Stimulated activated CD4-positive, alpha-beta T cell treated with anti-CD3 and anti-CD28 coated beads, Interleukin-2, amount 100 ng/mL, for 24 hours (primary cell): ENCODE results near the gene VAMP2.
A peak's percentile ranks its signal among the peaks of the same experiment; 100 is the strongest.

ENCODE experiments used
- DNase-seq, 2 donors: peaks; one replicate each; pipeline ENCODE4 v3.0.0-alpha.2; 2020

VAMP2 gene, protein sequence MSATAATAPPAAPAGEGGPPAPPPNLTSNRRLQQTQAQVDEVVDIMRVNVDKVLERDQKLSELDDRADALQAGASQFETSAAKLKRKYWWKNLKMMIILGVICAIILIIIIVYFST

DNA sequence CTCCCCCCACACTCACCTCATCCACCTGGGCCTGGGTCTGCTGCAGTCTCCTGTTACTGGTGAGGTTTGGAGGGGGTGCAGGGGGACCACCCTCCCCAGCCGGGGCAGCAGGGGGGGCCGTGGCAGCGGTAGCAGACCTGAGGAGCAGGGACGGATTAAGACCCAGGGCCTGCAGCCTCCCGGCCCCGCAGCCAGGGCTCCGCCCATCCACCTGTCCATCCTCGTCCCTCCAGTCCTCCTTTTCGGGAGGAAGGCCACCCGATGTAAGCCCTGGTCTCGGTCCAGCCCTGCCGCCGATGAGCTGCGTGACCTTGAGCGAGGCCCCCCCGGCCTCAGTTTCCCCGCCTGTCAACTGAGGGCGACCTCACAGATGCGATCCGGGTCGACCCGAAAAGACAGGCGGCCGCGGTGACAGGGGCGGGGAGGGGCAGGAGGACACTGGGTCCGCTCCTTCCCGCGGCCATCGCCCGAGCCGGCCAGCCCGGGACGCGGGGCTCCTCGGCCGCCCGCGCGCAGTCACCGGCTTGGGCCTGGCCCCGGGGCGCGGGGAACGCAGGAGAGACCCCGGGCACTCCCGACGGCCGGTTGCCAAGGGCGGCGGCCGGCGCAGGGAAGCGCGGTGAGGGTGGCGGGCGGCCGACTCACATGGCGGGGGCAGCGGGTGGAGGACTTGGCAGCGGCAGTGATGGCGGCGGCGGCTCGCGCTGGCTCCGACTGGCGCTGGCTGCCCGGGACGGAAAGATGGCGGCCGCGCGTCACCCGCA lies at the start of gene VAMP2:
TSS of gene VAMP2 (minus strand) at position 716 of the 764 bp plus-strand sequence. CDS start at position 647, 69 bp downstream.
- DNase-seq: peak; percentile 83 to 85

DNA sequence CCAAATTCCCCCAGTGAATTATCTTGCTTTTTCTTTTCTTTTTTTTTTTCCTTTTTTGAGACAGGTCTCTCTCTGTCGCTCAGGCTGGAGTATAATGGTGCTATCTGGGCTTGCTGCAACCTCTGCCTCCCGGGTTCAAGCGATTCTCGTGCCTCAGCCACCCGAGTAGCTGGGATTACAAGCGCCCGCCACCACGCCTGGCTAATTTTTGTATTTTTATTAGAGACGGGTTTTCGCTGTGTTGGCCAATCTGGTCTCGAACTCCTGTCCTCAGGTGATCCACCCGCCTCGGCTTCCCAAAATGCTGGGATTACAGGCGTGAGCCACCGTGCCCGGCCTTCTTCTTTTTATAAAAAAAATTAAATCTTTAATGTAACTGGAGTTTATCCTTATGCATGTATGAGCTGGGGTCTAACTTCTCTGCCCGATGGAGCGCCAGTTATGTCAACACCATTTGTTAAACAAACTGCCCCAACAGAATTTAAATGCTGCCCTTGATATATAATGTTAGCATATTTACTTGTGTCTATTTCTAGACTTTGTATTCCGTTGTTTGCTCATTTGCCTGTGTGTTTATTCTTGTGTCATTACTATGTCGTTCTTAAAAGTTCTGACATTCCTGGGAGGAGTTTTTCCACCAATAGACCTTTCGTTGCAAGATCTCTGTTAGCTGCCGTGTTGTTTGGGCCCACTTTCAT lies 48.2 kb upstream of the VAMP2 start:
- peak in 1 of 2 donors; percentile 52 for DNase-seq

DNA sequence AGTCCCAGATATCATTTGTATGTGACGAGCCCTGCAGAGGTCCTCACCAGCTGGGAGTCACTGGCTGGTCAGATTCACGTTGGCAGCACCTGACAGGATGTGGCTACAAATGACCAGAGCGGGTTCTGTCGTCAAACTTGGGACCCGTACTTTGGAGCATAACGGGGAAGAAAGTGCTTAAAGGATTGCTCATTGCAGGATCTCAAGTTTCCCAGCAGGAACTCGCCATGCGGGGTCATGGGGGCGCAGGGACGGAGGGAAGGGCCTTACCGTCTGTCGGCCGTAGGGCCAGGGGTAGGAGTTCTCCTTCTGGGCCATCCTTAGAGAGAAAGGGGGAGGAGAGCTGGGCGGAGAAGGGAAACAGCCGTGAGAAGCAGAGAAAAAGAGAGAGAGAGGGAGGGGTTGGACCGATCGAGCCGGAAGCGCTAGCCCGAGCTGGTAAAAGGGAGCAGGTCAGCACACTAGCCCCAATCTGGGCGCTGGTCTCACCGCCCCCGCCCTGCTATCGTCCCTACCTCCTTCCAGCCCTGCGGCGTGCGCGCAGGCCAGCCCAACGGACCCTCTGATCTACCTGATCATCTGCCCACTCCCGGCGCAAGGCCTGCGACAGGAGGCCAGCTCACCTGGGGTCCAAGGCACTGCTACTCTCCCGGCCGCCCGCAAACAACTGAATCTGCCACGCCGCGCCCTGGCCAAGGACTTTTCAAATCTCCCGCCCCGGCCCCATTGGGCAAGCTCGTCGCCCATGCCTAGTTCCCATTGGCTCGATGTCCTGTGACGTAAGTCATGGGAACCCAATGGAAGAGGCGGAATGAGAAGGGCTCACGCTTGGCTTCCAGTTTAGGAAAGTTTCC lies 47.4 kb upstream of the VAMP2 start, which contains the start of gene AURKB:
TSS of gene AURKB (minus strand) at position 669 of the 854 bp plus-strand sequence. CDS start at position 318, 351 bp downstream.
- peak; percentile 93 to 94 for DNase-seq

DNA sequence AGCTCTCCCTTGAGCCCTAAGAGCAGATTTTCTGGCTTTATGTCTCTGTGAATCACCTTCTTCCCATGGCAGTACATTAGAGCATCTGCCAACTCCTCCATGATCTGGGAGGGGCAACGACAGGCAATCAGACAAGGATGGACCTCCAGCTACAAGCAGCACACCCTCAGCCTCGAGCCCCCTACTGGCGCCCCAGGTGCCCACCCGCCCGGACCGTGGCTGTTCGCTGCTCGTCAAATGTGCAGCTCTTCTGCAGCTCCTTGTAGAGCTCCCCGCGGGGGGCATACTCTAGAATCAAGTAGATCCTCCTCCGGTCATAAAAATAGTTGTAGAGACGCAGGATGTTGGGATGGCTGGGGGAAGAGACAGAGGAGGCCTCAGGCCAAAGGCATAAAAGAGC lies 43.8 kb upstream of the VAMP2 start:
- DNase-seq: no peak

DNA sequence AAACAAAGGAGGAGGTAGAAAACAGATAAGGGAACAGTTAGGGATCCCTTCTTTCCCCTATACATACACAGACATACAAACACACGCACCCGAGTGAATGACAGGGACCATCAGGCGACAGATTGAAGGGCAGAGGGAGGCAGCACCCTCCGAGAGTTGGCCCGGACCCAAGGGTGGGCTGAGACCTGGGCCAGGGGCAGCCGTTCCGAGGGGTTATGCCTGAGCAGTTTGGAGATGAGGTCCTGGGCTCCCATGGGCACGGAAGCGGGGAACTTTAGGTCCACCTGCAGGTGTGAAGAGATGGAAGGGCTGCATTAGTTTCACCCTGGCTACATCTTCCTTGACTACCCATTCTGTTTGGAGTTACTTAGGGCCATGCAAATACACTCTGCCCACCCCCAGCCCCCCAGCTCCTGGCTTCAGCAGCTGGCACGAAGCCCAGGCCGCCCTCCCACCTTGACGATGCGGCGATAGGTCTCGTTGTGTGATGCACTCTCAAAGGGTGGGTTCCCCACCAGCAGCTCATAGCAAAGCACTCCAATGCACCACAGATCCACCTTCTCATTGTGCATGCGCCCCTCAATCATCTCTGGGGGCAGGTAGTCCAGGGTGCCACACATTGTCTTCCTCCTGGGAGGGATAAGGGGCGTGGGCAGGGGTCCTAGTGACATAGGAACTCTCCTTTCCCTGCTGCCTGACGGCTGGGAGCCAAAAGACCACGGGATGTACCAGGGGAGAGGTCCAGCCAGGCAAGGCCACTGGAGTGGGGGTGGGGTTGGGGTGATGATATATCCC lies 42.2 kb upstream of the VAMP2 start:
- no peak for DNase-seq

DNA sequence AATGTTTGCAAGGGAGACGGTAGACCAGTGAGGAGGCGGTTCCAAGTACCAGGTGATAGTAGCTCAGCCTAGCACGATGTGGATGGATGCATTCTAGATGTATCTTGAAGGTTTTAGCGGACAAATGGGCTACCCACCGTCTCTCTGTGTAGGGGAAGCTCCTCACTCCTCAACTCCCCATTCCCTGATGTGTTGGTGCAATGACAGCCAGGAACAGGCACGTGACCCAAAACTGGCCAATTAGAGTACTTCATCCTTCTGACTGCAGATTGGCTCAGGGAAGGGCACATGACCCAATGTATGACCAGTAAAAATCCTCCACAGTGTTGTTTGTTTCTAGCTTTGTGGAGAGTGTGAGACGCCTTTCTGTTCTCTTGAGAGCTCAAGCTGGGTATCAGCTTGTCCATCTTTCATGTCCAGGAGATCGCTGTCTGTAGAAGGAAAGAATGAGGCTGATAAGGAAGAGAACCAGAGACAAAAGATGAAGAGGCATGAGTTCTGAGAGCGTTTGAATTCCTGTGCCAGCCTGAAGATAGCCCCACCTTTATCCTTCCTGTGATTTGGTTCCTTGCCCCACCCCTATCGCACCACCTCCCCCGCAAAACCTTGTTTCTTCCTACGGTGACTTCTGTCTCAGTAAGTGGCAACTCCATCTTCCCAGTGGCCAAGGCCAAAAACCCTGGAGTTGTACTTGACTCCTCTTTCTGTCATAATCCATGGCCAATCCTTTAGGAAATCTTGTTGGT lies 29.5 kb upstream of the VAMP2 start:
- DNase-seq: peak in 1 of 2 donors; percentile 64

DNA sequence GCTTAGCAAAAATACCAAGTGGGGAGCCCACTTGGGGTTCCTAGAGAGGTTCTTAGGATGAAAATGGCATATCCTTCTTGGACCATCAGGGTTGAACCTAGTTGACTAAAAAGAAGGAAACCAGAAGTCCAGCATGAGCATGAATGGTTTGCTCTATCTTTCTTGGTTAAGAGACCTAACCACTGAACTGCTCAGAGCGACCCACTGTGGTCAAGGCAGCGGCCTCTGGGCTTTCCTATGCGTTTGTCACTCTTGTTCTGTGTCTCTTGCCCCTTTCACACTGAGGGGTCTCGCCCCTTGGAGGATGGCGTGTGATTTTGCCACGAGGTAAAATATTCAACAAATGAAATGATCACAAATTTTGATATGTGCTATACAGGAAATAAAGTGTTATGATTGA lies 27.8 kb upstream of the VAMP2 start:
- DNase-seq: no peak

DNA sequence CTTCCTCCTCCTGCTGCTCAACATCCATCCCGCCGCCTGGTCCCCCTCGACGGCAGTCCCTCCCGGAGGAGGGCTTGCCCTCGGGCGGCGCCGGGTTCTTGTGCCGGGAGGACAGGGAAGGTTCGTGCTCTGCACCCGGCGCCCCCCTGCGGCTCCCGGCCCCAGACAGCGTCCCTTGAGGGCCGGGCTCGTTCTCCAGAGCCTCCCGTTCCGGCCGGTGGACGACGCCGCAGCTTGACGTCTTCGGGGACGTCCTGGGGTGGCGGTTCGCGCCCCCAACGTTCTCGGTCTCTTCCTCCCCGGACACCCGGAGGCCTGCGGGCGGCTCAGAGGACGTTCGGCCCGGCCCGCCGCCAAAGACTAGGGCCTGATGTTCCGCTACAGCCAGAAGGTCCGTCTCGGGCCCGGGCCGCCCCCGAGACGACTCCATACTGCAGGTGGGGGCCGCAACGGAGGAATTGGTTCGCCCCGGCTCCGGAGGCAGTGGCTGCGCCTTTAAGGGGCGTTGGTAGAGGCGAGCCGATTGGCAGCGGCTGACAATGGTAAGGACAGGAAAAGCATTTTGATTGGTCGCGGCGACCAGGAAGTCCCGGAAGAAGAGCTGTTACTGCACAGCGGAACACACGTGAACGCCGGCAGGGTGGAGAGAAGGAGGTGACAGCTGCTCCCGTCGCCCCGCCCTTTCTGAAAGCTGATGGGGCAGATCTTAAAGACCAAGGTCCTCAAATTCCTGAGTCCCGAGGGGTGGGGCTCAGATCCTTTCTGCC lies 27.1 kb upstream of the VAMP2 start, which contains the start of gene BORCS6:
TSS of gene BORCS6 (minus strand) at position 470 of the 767 bp plus-strand sequence. CDS start at position 430, 40 bp downstream.
- DNase-seq: peak; percentile 94

DNA sequence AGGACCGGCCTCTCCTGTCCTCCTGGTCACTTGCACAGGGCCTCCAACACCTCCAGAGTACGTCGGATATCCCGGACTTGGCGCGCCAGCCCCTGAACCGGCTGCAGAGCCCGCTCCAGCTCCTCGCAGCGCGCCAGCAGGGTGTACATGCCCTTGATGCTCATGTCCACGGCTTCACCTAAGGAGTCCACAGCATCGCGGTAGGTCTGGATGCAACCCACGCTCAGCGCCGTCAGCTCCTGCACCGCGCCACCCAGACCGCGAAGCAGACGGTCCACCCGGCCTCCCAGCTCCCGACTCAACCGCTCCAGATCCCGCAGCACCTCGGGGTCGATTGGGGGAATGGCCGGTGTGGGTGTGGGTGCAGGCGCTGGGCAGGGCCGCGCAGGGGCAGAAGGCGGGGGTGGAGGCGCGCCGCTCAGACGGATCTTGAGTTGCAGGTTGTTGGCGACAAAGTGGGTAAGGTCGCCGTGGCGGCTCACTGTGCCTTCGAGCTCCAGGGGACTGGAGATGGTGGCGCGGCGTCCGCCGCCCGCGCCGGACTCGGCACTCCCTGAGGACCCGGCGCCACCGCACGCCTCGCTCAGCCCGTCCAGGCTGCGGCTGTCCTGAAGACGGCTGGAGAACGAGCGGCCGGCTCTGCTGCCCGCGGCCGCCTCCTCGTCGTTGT lies 26.4 kb upstream of the VAMP2 start:
- no peak for DNase-seq

DNA sequence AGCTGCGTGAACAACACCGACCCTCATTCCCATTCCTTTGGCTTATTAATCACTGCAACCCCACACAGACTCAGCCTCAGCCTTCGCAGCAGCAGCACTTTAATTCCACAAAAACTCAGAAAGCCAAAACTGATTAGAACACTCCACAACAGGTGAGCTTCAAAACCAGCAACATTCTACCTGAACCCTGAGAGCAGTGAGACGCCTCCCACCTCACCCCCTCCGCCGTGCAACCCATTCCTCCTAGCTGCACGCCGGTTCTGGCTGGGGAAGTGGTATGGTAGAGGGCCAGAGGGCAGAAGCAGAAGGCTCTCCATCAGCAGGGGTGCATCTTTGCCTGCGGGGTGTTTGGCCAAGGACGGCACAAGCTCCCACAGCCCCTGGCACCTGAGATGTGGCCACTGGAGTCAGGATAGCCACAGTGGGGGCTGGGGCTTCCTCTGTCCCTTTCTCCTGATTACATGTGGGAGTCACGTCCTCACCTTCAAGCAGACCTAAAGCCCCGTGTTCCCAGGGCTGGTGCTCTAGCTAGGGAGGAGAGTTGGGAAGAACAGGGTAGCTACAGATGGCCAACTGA lies 25.6 kb upstream of the VAMP2 start:
- peak in 1 of 2 donors; percentile 30 for DNase-seq

DNA sequence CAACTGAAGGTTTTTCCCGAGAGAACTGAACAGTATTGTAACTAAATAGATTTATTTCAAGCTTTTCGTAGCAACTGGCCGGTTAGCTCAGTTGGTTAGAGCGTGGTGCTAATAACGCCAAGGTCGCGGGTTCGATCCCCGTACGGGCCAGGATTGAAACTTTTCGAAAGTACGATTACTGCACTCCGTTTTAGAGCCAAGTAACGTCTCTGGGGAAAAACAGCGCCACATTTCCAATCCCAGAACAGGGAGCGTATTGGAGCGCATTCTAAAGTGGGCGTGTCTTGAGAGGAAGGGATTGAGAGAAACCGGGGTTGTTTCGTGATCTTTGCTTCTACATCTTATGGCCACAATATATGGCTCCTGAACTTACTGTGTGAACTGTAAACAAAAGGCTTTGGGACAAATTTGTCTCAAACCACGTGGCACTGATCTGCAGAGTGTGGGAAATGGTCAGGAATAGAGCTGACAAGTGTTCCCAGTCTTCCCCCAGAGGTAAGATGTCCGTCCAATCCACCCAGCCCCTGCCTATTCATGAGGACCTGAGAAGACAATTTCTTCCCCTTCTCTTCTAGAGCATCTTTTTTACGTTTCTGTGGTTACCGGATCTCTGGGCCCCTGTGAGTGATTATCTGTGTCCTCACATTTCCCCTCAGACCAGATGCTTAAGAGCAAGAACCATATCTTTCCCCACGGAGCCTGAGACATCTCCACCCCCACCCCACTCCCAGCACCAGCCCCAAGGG lies 24.9 kb upstream of the VAMP2 start:
- peak; percentile 93 to 95 for DNase-seq

DNA sequence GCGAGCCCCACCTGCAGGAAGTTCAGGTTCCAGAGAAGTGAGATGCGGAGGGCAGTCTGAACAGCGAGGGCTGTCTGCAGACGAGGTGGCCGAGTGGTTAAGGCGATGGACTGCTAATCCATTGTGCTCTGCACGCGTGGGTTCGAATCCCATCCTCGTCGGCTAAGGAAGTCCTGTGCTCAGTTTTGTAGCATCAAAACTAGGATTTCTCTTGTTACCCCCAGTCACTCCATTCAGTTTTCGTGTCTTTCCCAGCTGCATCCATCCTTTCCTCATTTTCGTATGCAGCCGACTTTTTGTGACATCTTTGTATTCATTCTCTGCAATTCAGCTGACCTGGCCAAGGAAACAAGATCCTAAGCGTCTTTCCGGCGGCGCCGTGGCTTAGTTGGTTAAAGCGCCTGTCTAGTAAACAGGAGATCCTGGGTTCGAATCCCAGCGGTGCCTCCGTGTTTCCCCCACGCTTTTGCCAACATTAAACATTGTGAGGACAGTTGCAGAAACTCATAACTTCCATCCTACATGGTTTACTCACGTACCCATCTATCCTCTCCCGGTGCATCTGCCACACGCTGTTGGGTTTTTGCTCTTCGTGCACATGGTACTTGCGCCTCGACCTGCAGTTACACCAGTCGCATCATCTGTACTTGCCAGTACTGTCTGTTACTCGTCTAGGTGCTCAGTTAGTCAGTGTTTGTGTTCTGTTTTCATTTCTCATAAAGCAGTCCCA lies 24.2 kb upstream of the VAMP2 start:
- DNase-seq: peak; percentile 95 to 99

DNA sequence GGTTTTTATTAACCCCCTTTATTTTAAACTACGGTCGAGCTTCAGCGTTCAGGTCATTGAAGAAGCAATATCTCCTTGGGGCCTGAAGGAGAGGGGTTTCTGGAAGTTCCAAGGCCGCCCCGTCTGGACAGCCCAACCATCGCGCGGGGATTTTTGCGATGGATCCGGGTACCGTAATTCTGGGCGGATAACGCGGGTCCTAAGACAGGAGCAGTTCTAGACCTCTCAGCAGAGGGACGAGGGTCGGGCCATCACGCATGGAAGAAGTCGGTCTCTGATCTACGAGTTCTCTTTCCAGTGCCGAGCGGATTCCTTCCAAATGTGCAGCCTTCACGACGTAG lies 23.7 kb upstream of the VAMP2 start:
- no peak for DNase-seq

DNA sequence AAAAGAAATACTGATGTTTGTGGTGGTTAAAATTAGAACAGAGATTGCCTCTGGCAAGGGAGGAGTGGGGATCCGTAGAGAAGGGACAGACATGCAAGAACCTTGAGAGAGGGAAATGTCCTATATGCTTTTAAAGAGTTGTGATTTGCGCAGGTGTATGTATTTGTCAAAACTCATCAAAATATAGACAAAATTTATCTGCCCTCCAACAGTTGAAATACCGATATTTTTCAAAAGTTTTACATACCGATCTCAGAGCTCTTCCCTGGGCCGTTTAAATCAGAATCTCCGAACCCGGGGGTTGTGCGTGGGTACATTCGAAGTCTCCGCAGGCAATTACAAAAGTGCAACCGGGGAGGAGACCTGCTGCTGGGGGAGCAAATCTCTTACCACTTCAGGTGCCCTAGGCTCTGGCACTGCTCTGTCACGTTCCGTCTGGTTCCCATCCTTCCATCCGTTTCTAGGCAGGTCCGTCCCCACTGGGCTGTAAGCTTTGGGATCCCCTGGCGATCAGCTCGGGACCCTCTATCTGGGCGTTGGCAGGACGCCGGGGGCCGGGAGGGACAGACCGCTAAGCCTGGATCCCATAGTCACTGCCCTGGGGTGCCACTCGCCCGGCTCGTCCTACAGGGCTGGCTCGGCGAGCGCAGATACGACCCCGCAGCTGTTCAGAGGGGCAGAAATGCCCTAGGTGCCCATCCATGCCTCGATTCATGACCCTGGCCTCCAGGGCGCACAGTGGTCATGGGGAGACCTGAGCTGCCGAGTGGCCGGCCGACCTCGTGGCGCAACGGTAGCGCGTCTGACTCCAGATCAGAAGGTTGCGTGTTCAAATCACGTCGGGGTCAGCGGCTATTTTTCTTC lies 23.1 kb upstream of the VAMP2 start:
- DNase-seq: peak; percentile 95 to 96

DNA sequence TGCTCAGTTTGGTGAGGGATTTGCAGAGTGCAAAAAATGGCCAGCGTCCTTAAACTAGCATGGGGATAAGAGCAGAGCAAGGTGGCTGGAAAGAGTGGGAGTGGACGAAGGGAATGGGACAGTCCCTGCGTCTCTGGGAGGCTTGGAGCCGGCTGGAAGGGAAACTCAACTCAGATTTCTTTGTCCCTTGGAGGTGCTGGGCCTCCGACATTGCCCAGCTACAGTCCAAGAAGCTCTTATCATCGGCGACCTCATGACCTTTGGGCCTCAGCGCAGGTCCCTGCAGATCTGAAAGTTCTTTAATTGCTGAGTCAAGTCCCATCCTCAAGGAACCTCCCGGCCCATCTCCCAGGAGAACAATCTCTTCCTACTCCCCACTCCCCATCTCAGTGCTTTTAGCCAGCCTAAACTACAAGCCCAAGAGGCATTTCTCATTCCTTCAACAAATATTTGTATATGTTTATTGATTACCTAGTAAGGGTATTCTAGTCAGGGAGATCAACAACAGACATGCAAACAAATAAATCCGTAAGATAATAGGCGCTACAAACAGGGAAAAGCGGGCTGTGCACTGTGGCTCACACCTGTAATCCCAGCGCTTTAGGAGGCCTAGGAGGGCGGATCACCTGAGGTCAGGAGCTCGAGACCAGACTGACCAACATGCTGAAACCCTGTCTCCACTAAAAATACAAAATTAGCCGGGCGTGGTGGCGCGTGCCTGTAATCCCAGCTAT lies 14.4 kb upstream of the VAMP2 start:
- DNase-seq: no peak
